Choroid plexus epithelial cell (primary cell): ENCODE results near the gene SPRR3.

Experiments used
- DNase-seq: peaks from one replicate; pipeline ENCODE4 v3.0.0-alpha.2; 2010; ENCODE audit warnings: low read depth
- H3K4me3 ChIP-seq: 2 replicates; pipeline ENCODE4 v1.5.1; 2011; ENCODE audit warnings: low read depth, mild to moderate bottlenecking, control low read depth, low read length, moderate library complexity
- TF ChIP-seq, protein P1 (sequence below): conservative IDR thresholded peaks from 2 replicates; pipeline ENCODE4 v1.5.1; 2011; ENCODE audit warnings: low read depth, mild to moderate bottlenecking, control low read depth, inconsistent platforms, low read length, moderate library complexity

SPRR3 gene

DNA sequence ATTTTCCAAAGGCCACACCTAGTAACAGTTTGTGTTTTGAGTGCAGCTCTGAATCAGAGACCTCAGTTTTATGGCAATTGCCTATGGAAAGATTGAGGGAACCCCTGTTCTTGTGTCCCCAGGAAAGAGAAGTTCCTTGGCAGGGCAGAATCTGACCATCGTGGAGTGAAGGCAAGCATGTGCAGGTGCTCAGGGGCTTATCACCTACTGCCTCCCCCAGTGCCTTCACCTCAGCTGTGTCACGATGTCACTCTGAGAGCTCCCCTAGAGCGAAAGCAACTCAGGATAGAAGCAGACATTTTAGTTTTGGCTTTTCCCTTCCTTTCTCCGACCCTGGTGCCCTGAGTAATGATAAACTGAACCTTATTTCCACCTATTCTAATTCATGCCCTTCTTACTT is 19.5 kb upstream of the SPRR3 start:
- TF ChIP-seq, protein P1, sequence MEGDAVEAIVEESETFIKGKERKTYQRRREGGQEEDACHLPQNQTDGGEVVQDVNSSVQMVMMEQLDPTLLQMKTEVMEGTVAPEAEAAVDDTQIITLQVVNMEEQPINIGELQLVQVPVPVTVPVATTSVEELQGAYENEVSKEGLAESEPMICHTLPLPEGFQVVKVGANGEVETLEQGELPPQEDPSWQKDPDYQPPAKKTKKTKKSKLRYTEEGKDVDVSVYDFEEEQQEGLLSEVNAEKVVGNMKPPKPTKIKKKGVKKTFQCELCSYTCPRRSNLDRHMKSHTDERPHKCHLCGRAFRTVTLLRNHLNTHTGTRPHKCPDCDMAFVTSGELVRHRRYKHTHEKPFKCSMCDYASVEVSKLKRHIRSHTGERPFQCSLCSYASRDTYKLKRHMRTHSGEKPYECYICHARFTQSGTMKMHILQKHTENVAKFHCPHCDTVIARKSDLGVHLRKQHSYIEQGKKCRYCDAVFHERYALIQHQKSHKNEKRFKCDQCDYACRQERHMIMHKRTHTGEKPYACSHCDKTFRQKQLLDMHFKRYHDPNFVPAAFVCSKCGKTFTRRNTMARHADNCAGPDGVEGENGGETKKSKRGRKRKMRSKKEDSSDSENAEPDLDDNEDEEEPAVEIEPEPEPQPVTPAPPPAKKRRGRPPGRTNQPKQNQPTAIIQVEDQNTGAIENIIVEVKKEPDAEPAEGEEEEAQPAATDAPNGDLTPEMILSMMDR, result no peak
- no peak overlapping the region for H3K4me3 ChIP-seq
- DNase-seq, result no peak

DNA sequence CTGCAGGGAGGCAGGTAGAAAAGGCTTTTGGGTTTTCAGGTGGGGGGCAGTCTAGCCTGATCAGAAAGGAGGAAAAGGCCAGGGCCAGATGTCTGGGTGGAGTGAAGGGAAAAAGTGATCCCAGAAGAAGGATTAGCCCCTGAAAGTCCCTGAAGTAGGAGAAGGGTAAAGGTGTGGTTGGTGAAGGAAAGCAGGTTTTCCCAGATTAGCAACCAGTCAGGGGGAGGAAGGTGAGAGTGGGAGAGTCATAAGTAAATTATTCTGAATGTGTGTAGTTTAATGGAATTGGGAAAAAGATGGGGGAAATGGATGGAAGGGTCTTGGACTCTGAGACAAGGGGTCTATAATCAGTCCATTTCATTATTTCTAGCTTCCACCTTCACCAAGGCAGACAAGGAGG is 18.3 kb upstream of the SPRR3 start:
- TF ChIP-seq, protein P1, result no peak
- no peak overlapping the region for H3K4me3 ChIP-seq
- no peak for DNase-seq

DNA sequence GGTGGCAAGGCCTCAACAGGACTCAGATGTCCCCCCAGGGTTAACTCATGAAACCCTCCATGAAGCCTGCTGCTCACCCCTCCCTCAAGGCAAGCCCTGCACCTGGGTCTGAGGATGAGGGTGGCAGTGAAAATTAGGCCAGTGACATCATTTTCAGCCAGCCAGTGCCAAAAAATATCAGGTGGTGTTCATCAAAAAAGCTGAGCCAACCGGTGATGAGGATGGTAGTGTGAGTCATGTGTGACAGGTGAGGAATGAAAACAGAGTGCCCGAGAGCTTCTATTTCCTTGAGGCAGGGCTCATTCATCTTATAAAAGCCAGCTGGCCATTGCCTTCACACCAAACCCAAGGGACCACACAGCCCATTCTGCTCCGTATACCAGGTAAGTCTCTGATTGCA is 17.8 kb upstream of the SPRR3 start, which contains the start of gene SPRR1A:
Gene SPRR1A (plus strand): TSS at position 339 of the 400 bp plus-strand sequence. CDS start 1,150 bp downstream, outside the sequence.
- TF ChIP-seq, protein P1, result no peak
- H3K4me3 ChIP-seq, result no peak within 1 kb of the TSS
- no peak for DNase-seq

DNA sequence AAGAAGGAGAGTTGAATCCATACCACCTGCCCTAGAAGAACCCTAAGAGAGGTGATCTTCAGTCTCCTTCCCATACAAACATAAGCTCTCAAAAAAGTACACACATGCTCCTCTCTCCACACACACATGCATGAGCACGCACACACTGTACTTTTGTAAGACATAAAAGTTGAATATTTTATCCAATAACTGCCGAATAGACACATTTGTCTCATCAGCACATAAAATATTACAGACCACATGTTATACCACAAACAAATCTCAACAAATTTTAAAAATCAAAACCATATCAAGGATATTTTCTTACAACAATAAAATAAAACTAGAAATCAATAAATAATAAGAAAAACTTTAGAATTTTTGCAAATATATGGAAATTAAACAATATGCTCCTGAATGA is 15.0 kb upstream of the SPRR3 start:
- no peak for DNase-seq
- no peak overlapping the region for H3K4me3 ChIP-seq
- TF ChIP-seq, protein P1, result no peak

- no peak overlapping the region for H3K4me3 ChIP-seq
- TF ChIP-seq, protein P1, result no peak
- no peak for DNase-seq
These were observed 8.4 kb upstream of the SPRR3 start for GRCh38 chr1:152993186-152993585.

DNA sequence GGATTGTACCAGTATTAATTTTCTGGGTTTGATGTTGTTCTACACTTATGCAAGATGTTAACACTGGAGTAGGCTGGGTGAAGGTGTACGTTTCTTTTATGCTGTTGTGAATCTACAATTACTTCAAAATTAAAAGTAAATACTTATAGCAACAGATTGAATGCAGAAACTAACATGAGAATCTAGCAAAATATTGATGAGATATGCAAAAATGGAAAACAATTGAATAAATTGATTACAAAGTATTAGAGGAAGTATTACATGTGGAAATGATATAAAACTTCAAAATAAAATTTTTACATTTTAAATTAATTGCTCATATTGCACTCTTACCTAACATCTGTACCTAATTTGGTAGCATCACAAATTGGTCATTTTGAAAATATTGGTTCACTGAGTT is 5.7 kb upstream of the SPRR3 start:
- no peak overlapping the region for H3K4me3 ChIP-seq
- TF ChIP-seq, protein P1, result no peak
- DNase-seq, result no peak

GRCh38 chr1:152996633-152997400 is 4.7 kb upstream of the SPRR3 start:
- TF ChIP-seq, protein P1, result no peak

More at GRCh38 chr1:152996633-152997400, 4.7 kb upstream of the SPRR3 start:
- no peak for DNase-seq
- H3K4me3 ChIP-seq, result no peak overlapping the region
